ENCODE measurements around the gene GSTM1.
"Not testable (repeated sequence)": the region's sequence is repeated elsewhere in the genome, so short reads cannot be mapped to it uniquely, and the experiment has no call there.

GRCh38 chr1:109702940-109703339, 15.3 kb downstream of the GSTM1 start:
- not testable (repeated sequence) for TF ChIP-seq POLR2A, CTCF, POLR2AphosphoS5 (IDR thresholded peaks at IDR 0.05)

All from stomach (tissue), 4 donors.